AG04449 (cell line): ENCODE data around the gene SFXN1.
"Not testable (repeated sequence)": the region's sequence is repeated elsewhere in the genome, so short reads cannot be mapped to it uniquely, and the experiment has no call there.

Experiments
- CTCF ChIA-PET: fragments of 350-600 bp; formaldehyde crosslinking; extraction: SDS; loops from one replicate; lab custom pipeline; 2021; ENCODE audit warnings: antibody characterized with exemption; lab: Yijun Ruan, JAX
- POLR2A ChIA-PET: fragments of 400-600, 350-600 bp; formaldehyde crosslinking; extraction: SDS; loops from one replicate; lab custom pipeline; 2020; ENCODE audit warnings: antibody characterized with exemption, inconsistent platforms; lab: Yijun Ruan, JAX
- DNase-seq: peaks from one replicate; pipeline ENCODE4 v3.0.0-alpha.2; 2010; ENCODE audit warnings: low read depth, low spot score
- H3K4me3 ChIP-seq: 2 replicates; pipeline ENCODE4 v1.5.1; 2011; ENCODE audit warnings: low read depth, mild to moderate bottlenecking, control low read depth, low read length
- CTCF ChIP-seq: IDR thresholded peaks from one replicate; pipeline ENCODE4 v1.5.1; 2011; ENCODE audit warnings: mild to moderate bottlenecking, moderate library complexity, low read length, control low read depth, inconsistent platforms; ENCODE audit not compliant: insufficient read depth; ENCODE audit errors: missing control alignments

Gene SFXN1

GRCh38 chr5:175493260-175493659, 14.9 kb downstream of the SFXN1 start:
- DNase-seq: no peak
- TF ChIP-seq CTCF: no peak
- CTCF ChIA-PET: interaction anchor here (0.9 kb wide), 1 partner anchor 28 kb away, joined by 3 read pairs; no protein-coding TSS in a partner anchor
- POLR2A ChIA-PET: no interaction called here
- no peak overlapping the region for H3K4me3 ChIP-seq

- no peak overlapping the region for H3K4me3 ChIP-seq
- POLR2A ChIA-PET: no interaction called here
- TF ChIP-seq CTCF: no peak
- DNase-seq: no peak
- CTCF ChIA-PET: no interaction called here
Observed at GRCh38 chr5:175493726-175494125, 15.4 kb downstream of the SFXN1 start.

- no peak overlapping the region for H3K4me3 ChIP-seq
- ChIA-PET POLR2A (no interaction called here), CTCF (no interaction called here)
- no peak for TF ChIP-seq CTCF
- DNase-seq: no peak
Observed at GRCh38 chr5:175494264-175495183, 16.2 kb downstream of the SFXN1 start.

- no peak for DNase-seq
- POLR2A ChIA-PET: no interaction called here
- CTCF ChIA-PET: no interaction called here
- no peak for TF ChIP-seq CTCF
- no peak overlapping the region for H3K4me3 ChIP-seq
Observed at GRCh38 chr5:175501759-175502158, 23.4 kb downstream of the SFXN1 start.

GRCh38 chr5:175507671-175508070, 29.3 kb downstream of the SFXN1 start:
- POLR2A ChIA-PET, H3K4me3 ChIP-seq, DNase-seq: not testable (repeated sequence)
- CTCF ChIA-PET: interaction anchor here (1.4 kb wide), 1 partner anchor 27 kb away, joined by 4 read pairs; no protein-coding TSS in a partner anchor

- no peak for DNase-seq
- CTCF ChIA-PET: no interaction called here
- POLR2A ChIA-PET: no interaction called here
- H3K4me3 ChIP-seq: no peak overlapping the region
- TF ChIP-seq CTCF: no peak
Observed at GRCh38 chr5:175508896-175509295, 30.5 kb downstream of the SFXN1 start.
